ENCODE results near the gene CNST.

The CNST gene, protein sequence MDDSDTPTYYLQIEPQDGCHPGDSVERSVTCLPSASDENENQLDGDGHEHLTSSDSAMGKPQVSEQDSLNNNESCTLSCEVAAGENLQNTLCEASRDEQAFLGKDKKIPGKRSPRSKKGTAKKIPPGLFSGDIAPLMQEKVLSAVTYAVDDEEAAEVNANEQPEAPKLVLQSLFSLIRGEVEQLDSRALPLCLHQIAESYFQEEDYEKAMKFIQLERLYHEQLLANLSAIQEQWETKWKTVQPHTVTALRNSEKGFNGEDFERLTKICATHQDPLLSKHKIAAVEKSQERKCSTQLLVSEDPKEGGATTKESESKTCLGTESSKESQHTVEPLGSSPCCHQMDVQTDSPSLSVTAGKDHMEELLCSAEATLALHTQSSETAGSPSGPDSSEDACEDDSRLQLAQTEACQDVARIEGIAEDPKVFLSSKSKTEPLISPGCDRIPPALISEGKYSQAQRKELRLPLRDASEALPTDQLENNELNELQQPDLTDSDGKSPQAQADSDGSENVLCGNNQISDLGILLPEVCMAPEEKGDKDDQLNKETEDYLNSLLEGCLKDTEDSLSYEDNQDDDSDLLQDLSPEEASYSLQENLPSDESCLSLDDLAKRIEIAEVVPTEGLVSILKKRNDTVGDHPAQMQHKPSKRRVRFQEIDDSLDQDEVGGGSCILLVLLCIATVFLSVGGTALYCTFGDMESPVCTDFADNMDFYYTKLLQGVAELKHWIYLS

DNA sequence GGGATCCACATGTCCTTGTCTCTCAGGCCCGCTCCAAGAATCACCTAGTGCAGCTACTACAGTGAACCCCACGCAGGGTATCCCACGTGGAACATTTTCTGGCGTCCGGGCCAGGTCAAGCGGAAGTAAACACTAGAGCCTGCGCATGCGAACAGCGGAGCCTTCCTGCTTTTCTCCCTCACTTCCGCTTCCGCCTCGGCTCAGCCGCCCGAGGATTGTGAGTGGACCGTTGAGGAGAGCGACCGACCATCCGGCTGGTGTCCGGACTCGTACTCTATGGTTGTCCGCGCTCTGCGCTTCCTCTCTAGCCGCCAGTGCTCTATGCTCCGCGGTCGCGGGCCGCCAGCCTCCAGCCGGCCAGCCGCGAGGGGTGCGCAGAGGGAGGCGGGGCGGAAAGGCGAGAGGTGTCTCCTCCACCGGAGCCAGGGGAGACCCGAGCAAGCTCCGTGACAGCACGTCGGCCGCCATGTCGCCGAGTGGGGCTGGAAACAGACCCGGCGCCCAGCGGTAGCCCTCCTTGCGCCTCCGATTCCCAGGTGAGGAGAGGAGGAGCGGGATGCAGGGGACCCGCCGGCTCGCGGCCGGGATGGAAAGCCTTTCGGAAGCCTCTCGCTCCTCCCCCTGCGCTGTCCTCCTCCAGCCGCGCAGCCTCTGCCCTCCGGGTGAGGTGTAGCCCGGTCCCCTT lies at the start of gene CNST, which contains the start of gene TFB2M:
Gene CNST, plus strand, starts transcription at position 329 of the 685 bp plus-strand sequence. CDS start 25,107 bp downstream, outside the sequence.
Gene TFB2M, minus strand, starts transcription at position 134 of the 685 bp plus-strand sequence. Its CDS starts 123 bp downstream, at position 11.
- DNase-seq (ENCODE audit: low read depth): peak; percentile 75

DNA sequence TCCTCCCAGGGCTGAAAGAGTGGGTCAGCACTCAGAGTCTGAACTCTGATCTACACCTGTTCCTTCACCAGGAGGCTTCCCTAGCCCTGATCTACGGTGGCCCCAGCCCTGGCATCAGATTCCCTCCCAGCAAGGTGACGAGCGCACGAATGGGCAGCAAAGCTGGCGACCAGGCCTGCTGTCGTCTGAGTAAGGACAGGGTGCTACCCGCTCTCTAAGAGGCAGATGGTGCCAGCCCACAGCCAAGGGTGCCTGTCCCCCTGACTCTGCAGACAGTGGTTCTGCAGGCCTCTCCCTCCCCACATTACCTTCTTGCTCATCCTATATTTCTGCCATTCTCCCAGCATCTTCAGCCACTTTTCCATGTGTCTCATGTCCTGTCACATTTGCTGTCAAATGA lies 48.9 kb upstream of the CNST start:
- DNase-seq (ENCODE audit: low read depth): no peak

DNA sequence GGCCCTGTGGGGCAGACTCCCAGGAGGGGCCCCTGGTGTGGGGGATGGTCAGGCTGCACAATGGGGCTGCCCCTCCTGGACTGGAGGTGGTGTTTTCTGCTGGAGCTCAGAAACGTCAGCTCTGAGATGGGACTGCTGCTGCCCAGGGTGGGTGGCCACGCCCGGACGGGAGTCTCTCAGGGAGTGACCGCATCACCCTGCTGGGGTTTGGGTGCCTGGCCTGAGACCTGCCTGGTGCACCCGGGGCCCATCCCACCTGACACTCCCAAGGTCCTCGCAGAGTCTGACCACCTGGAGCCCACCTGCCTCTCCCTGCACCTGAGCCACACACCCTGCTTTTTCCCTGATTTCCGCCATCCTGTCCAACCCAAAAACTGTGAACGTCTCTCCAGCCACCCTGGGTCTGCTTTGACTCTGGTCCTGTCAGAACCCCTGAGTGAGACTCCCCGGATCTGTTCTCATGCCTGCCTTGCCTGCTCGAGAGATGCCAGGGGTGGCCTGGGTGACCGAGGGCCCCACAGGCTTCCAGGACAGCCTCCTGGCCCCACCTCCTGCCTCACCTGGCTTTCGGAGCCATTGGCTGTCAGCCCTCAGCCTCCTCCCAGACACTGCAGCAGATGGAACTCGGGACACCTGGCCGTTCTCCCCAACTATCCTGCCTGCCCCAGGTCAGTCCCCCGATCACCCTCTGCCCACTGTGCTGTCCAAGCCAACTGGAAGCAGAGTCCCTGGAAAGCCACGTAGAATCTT lies 47.6 kb upstream of the CNST start:
- no peak for DNase-seq (ENCODE audit: low read depth)

DNA sequence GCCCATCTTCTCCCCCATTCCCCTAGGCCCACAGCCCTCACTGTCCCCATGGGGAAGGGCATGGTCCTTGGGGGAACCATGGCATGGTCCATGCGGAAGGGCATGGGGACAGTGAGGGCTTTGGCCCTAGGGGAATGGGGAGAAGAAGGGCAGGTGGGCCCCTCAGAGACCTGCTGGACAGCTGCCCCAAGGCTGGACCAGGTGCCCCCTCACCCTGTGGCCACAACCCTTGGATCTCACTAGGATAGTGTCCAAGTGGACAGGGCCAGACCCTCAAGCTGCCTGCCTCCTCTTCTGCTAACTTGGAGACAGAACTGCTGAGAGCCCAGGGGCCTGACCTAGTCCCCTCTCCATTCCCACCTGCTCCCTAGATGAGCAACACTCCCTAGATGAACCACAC lies 46.7 kb upstream of the CNST start:
- DNase-seq (ENCODE audit: low read depth): no peak

DNA sequence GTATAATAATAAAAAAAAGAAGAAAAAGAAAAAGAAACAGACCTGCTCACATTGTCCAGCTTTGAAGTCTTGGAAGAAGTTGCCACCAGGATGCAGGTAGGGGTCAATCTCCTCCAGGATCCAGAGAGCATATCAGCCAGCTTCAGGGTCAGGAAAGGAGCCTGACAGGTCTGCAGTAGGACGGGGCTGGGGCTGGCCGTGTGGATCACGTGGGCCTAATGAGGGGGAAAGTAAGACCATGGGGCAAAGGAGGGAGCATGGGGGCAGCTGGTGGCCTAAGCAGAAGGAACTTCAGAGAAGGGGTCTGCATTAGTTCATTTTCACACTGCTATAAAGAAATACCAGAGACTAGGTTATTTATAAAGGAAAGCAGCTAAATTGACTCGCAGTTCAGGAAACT lies 39.9 kb upstream of the CNST start:
- DNase-seq (ENCODE audit: low read depth): no peak

DNA sequence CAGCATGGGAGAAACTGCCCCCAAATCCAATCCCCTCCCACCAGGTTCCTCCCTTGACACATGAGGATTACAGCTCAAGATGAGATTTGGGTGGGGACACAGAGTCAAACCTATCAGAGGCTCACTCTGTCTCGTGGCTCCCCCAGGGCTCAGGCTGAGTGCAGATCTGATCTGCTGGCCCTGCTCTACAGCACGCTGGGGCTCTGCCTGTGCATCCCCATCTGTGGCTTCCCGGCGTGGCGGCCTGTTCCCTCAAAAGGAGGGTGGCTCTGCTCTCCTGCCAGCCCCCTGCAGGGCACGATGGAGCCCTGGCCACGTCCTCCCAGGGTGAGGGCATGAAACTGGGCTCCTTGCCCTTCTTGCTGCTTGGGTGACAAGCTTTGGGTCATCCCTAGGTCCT lies 39.3 kb upstream of the CNST start:
- no peak for DNase-seq (ENCODE audit: low read depth)

DNA sequence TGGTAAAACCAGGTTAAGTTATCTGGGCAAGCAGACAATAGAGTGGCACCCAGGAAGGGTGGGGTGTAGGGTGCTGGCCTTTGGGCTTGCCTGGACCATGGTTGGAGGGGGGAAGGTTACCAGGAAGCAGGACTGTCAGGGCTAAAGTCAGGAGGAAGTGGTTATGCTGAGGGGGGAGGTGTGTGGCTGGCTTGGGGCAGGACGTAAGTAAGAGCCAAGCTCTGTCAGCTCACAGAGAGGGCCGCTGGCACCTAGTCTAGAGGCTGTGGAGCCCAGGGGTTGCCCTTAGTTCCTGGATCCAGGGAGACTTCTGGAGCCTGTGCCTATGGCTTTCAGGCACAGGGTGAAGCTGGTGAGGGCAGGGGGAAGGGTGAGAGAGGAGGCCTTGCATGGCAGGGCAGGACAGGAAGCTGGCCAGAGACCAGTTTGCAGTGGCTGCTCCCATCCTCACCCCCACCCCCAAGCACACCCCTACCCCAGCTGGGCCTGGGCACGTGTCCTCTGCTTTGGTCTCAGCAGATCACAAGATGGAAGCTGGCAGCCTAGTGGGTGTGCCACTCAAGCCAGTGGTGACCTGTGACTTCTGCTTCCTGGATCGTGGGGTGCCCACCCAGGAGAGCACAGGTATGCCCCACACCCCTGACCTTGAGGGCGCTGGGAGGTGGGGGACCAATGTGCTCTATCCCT lies 38.7 kb upstream of the CNST start:
- no peak for DNase-seq (ENCODE audit: low read depth)

DNA sequence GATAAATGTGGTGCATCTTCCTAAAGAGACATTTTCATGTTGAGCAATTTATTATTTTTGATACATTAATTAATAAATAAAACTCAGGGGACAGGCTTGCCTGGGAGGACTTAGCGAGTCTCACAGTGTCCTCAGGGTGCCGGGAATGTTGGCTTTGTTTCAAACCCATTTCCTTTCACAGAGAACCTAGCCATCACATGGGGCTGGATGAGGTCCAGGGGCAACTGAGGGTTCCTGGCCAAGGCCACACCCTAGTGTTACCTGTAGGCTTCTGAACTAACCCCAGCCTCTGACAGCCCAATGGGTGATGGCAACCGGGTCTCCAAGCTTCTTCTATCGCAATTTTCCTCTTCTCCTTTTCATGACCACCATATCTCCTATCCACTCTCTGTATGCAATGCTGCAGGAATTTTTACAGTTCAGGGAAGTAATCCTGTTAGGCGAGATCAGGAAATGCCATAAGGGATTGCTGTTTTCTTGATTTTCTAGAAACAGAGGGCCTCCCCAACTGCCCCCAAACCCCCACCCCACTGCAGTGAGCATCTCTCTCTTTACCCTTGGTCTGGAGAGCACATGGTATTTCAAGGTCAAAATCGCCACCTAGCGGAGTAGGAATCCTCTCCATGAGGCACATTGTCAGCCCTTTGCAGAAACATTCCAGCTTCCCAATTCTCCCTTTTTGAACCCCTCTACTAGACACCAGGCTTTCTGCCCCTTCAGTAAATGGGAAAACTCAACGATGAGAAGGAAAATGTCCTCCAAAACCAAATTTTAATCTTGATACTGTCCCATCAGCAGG lies 37.1 kb upstream of the CNST start:
- DNase-seq (ENCODE audit: low read depth): no peak

DNA sequence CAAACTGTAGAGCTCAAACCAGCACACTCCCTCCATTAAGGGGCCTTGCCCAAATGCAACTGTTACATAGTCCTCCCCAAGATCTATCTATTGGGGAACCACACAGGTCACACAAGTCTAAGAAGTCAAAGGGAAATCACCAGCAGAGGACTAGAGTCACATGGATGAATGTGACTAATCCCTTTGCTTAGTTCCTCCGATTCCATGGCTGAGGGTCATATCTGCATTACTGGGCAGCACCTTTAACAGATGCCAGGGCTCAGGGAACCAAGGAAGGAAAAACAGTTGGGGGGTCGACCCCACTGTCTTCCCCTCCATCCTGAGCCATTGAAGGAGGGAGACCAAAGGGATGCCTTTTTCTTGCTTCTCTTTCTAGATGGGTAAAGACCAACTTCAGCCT lies 35.8 kb upstream of the CNST start:
- DNase-seq (ENCODE audit: low read depth): no peak

DNA sequence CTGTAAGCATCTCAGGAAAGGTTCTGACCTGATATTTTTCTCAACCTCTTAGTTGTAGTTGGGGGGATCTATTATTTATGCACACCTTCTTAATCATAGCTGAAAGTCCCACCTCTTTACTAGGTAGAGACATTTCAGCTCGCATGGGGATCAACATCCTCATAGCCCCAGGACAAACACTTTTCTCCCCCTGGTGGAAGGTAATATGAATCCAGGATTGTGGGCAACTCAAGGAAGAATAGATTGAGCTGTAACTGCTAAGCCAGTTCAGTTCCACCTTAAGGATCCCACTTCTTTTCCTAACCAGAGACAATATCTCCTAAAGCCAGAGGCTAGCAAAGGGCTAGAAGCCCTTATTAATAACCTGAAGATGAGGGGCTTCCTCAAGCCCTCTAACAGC lies 33.7 kb upstream of the CNST start:
- no peak for DNase-seq (ENCODE audit: low read depth)

DNA sequence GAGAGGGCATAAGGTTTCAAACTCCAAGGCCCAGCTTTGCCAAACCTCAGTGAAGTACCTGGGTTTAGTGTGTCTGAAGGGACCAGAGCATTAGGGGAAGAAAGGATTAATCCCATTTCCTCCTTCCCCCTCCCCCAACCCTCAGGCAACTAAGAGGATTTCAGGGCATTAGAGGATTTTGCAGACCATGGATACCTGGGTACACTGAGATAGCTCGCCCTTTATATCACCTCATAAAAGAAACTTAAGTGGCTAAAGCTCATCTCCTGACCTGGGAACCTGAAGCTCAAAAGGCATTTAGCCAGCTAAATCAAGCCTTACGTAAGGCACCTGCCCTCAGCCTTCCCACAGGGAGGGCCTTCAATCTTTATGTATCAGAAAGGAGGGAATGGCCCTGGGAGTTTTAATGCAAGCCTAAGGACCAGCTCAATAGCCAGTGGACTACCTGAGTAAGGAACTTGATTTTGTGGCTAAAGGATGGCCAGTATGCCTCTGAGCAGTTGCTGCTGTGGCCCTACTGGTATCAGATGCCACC lies 32.8 kb upstream of the CNST start:
- DNase-seq (ENCODE audit: low read depth): no peak

DNA sequence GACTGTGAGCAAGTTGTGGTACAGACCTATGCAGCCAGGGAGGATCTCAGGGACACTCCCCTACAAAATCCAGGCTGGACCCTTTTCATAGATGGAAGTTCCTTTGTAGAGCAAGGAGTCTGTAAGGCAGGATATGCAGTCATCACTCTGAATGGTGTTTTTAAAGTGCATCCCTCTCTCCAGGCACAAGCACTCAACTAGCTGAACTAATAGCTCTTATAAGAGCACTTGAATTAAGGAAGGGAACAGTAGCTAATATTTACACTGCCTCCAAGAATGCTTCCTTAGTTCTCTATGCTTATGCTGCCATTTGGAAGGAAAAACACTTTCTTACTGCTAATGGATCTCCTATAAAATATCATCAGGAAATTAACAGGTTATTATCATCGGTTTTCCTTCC lies 32.1 kb upstream of the CNST start:
- no peak for DNase-seq (ENCODE audit: low read depth)

DNA sequence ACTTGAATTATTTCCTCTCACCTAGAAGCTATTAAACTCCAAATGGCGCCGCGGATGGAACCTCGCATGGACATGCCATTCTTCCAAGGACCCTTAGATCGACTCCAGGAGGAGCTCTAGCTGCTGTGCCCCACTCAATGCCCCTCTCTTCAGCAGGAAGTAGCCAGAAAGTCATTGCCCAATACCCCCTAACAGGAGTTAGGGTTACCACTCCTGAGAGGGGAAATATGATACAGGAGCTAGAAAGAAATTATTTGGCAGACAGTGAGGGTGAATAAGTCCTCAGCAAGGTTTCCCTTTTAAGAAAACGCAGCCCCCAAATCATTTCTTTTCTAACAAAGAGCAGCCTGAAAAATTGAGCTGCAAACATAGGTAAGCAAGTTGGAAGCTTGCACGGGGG lies 28.8 kb upstream of the CNST start:
- DNase-seq (ENCODE audit: low read depth): no peak

DNA sequence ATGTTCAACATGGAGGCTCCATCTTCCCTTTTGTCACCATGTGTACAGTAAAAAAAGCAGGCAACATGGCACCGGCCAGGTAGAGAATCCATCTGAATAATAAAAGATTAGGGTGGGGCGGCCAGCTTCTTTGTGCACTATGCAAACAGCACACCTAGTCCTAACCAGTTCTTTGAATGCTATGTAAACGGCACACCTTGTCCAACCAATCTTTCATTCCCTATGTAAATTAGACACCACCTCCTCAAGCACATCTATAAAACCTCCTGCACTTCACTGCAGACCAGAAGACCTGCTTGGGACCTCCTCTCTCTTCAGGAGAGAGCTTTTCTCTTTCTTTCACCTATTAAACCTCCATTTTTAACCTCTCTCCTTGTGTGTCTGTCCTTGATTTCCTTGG lies 28.4 kb upstream of the CNST start:
- DNase-seq (ENCODE audit: low read depth): no peak

DNA sequence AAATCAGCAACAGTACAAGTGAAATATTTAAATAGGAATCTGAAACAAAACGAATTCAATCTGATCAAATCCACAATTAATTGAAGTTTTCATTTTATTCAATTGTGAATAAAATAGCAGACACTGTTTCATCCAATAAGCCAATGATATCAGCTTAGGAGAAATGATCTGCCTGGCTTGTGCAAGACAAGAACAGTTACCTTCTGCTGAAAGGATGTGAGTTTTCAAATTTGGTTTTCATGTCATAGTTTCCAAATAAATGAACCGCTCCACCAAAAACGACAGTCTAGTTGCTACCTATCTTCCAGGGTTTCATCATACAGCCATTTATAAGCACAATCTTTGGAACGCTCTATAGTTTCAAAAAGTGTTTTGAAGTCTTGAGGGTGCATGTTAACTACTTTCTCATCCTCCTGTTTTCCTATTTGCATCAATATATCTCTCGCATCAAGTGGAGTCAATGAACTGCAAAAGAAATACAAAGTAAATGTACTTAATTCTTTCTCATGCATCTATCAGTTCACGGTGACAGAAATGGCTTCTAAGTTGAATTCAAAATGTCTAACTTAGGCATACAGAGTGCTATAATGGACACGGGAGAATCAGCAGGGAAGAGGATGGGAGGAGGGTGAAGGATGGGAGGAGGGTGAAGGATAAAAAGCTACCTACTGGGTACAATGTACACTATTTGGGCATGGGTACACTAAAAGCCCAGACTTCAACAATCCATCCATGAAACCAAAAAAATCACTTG lies 25.3 kb upstream of the CNST start:
- DNase-seq (ENCODE audit: low read depth): no peak

DNA sequence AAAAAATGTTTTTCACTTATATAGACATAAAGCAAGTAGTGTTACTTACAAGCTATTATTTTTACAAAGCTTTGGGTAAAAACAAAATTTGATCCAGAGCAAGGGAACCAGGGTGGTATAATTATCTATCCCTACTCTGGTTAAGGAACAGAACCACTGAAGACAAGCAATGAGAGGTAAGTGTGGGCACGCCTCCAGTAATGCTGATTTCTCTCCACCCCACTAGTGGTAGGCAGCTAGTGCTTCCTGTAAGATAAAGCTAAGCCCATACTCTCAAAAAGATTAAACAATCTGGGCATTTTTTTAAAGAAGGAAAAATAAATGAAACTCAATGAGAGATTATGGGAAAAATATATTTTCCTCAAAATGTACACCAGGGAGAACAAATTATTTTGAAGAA lies 22.3 kb upstream of the CNST start:
- no peak for DNase-seq (ENCODE audit: low read depth)

DNA sequence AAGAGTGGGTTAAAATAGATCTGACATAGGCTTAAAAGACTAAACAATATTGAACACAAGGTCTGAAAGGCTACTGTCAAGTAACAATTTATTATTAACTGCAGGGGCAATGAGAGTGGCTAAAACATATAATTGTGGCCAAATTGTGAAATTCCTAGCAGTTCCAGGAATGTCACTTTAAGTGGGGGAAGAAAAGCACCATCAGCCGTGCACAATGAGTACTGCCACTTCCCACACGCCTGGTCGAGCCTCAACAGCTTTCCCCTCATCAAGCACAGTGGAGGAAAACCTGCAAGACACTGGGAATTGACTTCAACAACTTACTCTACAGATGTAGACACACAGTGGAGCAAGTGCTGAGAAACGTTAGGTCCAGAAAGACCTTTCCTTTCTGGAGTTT lies 16.6 kb upstream of the CNST start:
- no peak for DNase-seq (ENCODE audit: low read depth)

DNA sequence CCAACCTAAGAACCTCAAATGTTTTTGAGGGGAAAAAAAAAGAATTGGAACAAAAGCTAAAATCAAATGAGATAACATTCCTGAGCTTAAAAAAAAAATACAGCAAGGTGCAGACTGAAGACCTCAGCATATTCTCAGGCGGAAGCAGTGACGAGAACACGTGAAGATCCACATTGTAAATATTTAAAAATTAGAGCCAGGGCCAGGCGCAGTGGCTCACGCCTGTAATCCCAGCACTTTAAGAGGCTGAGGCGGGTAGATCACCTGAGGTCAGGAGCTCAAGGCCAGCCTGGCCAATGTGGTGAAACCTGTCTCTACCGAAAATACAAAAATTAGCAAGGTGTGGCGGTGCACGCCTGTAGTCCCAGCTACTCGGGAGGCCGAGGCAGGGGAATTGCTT lies 15.9 kb upstream of the CNST start:
- no peak for DNase-seq (ENCODE audit: low read depth)

DNA sequence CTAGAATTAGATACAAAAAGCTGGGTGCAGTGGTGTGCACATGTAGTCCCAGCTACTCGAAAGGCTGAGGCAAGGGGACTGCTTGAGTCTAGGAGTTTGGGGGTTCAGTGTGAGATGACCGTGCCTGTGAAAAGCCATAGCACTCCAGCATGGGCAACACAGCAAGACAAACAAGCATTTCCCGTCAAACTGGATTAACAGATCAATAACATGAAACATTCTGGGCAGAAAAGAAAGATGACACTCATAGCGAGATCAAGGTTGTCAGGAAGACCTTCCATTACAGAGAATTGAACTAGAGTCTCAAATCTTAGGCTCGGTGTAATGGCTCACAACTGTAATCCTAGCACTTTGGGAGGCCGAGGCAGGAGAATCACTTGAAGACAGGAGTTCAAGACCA lies 14.1 kb upstream of the CNST start:
- DNase-seq (ENCODE audit: low read depth): no peak

DNA sequence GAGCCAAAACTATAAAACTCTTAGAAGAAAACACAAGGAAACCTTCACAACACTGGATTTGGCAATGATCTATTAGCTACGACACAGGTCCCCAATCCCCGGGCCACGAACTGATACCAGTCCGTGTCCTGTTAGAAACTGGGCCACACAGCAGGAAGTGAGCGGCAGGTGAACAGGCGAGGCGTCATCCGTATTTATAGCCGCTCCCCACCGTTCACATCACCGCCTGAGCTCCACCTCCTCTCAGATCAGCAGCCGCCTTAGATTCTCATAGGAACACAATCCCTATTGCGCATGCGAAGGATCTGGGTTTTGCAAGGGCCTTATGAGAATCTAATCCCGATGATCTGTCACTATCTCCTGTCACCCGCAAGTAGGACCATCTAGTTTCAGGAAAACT lies 12.1 kb upstream of the CNST start:
- no peak for DNase-seq (ENCODE audit: low read depth)
